Measurements from ENCODE around the gene OSGEP.

Gene OSGEP

DNA sequence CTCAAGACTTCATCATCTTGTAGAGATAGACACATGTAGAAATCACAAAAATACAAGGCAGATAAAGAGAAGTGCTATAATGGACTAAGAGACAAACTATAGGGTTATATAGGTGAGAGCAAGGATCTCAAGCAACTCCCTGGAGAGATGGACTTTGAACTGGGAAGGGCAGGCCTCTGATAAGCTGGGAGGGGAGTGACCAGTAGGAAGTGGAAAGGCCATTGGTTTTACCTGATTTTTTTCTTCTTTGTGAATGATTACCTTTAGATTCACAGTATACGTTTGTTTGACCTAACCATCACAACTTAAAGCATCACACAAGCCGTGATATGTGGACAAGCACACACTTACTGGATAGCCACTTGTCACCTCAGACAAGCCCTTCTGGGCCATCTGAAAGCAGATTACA is 36.1 kb downstream of the OSGEP start:
- Histone ChIP-seq H3K36me3 (ENCODE audit: control insufficient read depth in 2 of 2, insufficient read depth in 1 of 2, low read length in 2 of 2) (no peaks in the 10 kb centered on the region), H3K27ac (ENCODE audit: extremely low read depth, low read depth, low read length) (no peak overlapping the region), H3K9me3 (ENCODE audit: control insufficient read depth, insufficient read depth, low read depth, low read length) (no peaks in the 10 kb centered on the region), H3K4me3 (ENCODE audit: low read depth, low read length) (no peak overlapping the region), H3K4me1 (ENCODE audit: control insufficient read depth, insufficient read depth, low read length) (peaks cover 11% of the 10 kb centered on the region)
- no peak for TF ChIP-seq ZNF623 (tag by site-specific recombination; IDR thresholded peaks at IDR 0.05)
- TF ChIP-seq ZNF404 (tag by site-specific recombination; IDR thresholded peaks at IDR 0.05), result no peak
- TF ChIP-seq ZNF596 (tag by site-specific recombination; IDR thresholded peaks at IDR 0.05), result no peak
- no peak for TF ChIP-seq ZNF302 (tag by site-specific recombination; IDR thresholded peaks at IDR 0.05; ENCODE audit: low read depth)
- TF ChIP-seq ZNF239 (tag by site-specific recombination; IDR thresholded peaks at IDR 0.05), result no peak
- TF ChIP-seq ZNF558 (tag by site-specific recombination; IDR thresholded peaks at IDR 0.05), result no peak
- no peak for TF ChIP-seq YY1 (tag by site-specific recombination; IDR thresholded peaks at IDR 0.05)
- no peak for TF ChIP-seq ZNF223 (tag by site-specific recombination; IDR thresholded peaks at IDR 0.05)
- TF ChIP-seq, protein P1, sequence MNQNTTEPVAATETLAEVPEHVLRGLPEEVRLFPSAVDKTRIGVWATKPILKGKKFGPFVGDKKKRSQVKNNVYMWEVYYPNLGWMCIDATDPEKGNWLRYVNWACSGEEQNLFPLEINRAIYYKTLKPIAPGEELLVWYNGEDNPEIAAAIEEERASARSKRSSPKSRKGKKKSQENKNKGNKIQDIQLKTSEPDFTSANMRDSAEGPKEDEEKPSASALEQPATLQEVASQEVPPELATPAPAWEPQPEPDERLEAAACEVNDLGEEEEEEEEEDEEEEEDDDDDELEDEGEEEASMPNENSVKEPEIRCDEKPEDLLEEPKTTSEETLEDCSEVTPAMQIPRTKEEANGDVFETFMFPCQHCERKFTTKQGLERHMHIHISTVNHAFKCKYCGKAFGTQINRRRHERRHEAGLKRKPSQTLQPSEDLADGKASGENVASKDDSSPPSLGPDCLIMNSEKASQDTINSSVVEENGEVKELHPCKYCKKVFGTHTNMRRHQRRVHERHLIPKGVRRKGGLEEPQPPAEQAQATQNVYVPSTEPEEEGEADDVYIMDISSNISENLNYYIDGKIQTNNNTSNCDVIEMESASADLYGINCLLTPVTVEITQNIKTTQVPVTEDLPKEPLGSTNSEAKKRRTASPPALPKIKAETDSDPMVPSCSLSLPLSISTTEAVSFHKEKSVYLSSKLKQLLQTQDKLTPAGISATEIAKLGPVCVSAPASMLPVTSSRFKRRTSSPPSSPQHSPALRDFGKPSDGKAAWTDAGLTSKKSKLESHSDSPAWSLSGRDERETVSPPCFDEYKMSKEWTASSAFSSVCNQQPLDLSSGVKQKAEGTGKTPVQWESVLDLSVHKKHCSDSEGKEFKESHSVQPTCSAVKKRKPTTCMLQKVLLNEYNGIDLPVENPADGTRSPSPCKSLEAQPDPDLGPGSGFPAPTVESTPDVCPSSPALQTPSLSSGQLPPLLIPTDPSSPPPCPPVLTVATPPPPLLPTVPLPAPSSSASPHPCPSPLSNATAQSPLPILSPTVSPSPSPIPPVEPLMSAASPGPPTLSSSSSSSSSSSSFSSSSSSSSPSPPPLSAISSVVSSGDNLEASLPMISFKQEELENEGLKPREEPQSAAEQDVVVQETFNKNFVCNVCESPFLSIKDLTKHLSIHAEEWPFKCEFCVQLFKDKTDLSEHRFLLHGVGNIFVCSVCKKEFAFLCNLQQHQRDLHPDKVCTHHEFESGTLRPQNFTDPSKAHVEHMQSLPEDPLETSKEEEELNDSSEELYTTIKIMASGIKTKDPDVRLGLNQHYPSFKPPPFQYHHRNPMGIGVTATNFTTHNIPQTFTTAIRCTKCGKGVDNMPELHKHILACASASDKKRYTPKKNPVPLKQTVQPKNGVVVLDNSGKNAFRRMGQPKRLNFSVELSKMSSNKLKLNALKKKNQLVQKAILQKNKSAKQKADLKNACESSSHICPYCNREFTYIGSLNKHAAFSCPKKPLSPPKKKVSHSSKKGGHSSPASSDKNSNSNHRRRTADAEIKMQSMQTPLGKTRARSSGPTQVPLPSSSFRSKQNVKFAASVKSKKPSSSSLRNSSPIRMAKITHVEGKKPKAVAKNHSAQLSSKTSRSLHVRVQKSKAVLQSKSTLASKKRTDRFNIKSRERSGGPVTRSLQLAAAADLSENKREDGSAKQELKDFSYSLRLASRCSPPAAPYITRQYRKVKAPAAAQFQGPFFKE (tag by site-specific recombination; IDR thresholded peaks at IDR 0.05; ENCODE audit: borderline replicate concordance), result no peak
- no peak for TF ChIP-seq GLIS1 (tag by site-specific recombination; IDR thresholded peaks at IDR 0.05)
- TF ChIP-seq SP7 (tag by site-specific recombination; IDR thresholded peaks at IDR 0.05), result no peak
- TF ChIP-seq ZBTB48 (tag by site-specific recombination; IDR thresholded peaks at IDR 0.05), result no peak
- no peak for TF ChIP-seq ZNF391 (tag by site-specific recombination; IDR thresholded peaks at IDR 0.05; ENCODE audit: borderline replicate concordance, low read depth)
- no peak for TF ChIP-seq HOXA7 (CRISPR knock-in tag; IDR thresholded peaks at IDR 0.05; ENCODE audit: borderline replicate concordance)
- TF ChIP-seq ZNF23 (tag by site-specific recombination; IDR thresholded peaks at IDR 0.05; ENCODE audit: borderline replicate concordance), result no peak
- POLR2A ChIA-PET, result no interaction called here
- CTCF ChIA-PET, result no interaction called here

DNA sequence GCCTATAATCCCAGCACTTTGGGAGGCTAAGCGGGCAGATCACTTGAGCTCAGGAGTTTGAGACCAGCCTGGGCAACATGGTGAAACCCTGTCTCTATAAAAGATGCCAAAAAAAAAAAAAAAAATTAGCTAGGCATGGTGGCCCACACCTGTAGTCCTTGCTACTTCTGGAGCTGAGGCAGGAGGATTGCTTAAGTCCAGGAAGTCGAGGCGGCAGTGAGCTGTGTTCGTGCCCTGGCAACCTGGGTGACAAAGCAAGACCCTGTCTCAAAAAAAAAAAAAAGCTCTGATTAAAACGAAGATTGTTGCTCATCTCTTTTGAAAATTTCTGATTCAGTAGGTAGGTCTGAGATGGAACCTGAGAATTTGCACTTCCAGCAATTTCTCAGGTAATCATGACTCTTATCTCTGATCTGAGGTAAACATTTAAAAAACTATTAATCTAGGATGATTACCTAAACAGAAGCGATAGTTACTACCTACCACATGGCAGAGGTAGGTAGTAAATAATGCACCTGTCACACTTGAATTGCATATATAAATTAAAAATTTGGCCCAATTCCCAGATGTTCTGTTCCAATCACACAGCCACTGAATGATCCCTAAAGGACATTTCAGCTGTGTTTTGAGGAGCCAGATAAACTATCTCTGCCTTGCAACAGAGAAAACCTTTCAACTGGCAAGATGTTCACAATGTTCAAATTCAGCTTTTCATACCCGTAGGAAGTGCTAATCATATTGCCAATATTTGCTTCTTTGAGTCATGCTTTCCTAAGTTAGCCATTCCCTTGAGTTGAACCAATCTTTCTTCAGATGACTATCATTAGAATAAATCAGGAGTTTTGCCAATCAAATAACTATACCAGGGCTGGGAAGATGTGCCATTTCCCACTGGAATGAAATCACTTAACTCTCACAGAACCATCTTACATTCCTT is 37.1 kb downstream of the OSGEP start:
- TF ChIP-seq ZXDB (tag by site-specific recombination; IDR thresholded peaks at IDR 0.05) (no peak), OSR2 (tag by site-specific recombination; IDR thresholded peaks at IDR 0.05) (peak; percentile 72), KLF7 (tag by site-specific recombination; IDR thresholded peaks at IDR 0.05; ENCODE audit: borderline replicate concordance) (no peak), SP7 (tag by site-specific recombination; IDR thresholded peaks at IDR 0.05) (peak; percentile 68)
- TF ChIP-seq, protein P2, sequence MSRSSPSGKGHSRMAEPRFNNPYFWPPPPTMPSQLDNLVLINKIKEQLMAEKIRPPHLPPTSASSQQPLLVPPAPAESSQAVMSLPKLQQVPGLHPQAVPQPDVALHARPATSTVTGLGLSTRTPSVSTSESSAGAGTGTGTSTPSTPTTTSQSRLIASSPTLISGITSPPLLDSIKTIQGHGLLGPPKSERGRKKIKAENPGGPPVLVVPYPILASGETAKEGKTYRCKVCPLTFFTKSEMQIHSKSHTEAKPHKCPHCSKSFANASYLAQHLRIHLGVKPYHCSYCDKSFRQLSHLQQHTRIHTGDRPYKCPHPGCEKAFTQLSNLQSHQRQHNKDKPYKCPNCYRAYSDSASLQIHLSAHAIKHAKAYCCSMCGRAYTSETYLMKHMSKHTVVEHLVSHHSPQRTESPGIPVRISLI (tag by site-specific recombination; IDR thresholded peaks at IDR 0.05), result peak; percentile 65; the same call in 1 of the 2 replicates
- ChIA-PET CTCF (interaction anchor here (0.6 kb wide), 1 partner anchor 79 kb away, joined by 3 read pairs; no protein-coding TSS in a partner anchor), POLR2A (interaction anchor here (0.6 to 1.1 kb wide), 3 partner anchors 39 to 112 kb away, joined by 3 to 10 read pairs (median 3); partner anchors contain the start of gene PIP4P1)
- Histone ChIP-seq H3K4me3 (ENCODE audit: low read depth, low read length) (no peak overlapping the region), H3K9me3 (ENCODE audit: control insufficient read depth, insufficient read depth, low read depth, low read length) (no peaks in the 10 kb centered on the region), H3K36me3 (ENCODE audit: control insufficient read depth in 2 of 2, insufficient read depth in 1 of 2, low read length in 2 of 2) (no peaks in the 10 kb centered on the region), H3K27ac (ENCODE audit: extremely low read depth, low read depth, low read length) (no peak overlapping the region), H3K4me1 (ENCODE audit: control insufficient read depth, insufficient read depth, low read length) (peaks cover 11% of the 10 kb centered on the region)
